A673 (cell line): ENCODE measurements around the gene SHANK1.

Source experiments
- CTCF ChIP-seq: fragments of 300-800, 200-600 bp; sonication (generic); conservative IDR thresholded peaks from 2 replicates; pipeline ENCODE4 v1.5.1; 2017; ENCODE audit warnings: low read depth, mild to moderate bottlenecking, antibody characterized with exemption, low read length, moderate library complexity, mixed read lengths
- EZH2 ChIP-seq: fragments of 200-600 bp; sonication (generic); IDR thresholded peaks from 2 replicates; pipeline ENCODE4 v1.6.1; 2017; ENCODE audit warnings: borderline replicate concordance, low read depth, mild to moderate bottlenecking, mixed read lengths, antibody characterized with exemption, low read length; ENCODE audit not compliant: poor library complexity, severe bottlenecking

GRCh38 chr19:50702158-50702870, 17.3 kb downstream of the SHANK1 start:
- TF ChIP-seq CTCF (no peak), EZH2 (no peak)
